ENCODE data around the gene CCNL2. TPM values are rescaled to one million over a fixed set of nuclear protein-coding genes. Genes with fewer than 3 reads are reported as not detected.
"Not testable (repeated sequence)": the region's sequence is repeated elsewhere in the genome, so short reads cannot be mapped to it uniquely, and the experiment has no call there.

The CCNL2 gene
- total RNA-seq, 1 donor from 2014 or later: 386 TPM

DNA sequence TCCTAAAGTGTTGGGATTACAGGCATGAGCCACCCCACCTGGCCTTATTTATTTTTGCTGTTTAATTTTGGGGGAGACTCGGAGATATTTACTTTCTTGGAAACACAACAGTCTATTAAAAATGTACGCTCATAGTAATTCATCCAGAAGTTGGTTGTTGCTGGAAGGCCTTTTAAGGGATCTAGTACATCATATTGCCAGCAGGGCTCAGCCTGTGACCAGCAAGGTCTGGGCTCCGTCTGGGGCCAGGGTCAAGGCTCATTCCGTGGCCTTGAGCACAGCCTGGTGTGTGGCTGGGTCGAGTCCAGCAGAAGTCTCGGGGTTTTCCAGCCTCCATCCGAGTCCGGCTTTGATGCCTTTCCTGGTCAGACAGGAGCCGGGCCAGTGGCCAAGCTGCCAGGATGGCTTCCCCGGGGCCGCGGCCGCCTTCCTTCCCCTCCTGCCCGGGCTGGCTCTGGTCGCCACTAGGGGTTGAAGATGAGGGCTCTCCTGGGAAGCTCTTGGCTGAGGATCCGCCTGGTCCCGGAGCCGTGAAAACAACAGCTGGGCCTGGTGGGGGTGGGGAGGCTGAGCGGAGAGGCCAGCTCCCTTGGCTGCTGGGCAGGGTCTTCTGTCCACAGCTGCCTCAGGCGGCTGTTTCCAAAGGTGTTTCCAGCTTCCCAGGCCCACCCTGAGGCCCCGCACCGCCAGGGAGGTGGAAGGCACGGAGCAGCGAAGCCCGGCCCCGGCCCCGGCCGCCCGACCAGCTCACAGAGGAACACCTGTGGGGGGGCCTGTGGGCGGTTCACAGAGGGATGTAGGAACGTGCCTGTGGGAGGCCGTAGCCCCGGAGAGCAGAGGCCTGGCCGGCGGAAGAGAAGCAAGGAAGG lies 31.2 kb upstream of the CCNL2 start:
- H3K36me3 Mint-ChIP-seq (ENCODE audit: insufficient read depth): no peaks in the 10 kb centered on the region
- no peak for DNase-seq (ENCODE audit: low spot score, unreplicated experiment)
- TF ChIP-seq, protein P1, sequence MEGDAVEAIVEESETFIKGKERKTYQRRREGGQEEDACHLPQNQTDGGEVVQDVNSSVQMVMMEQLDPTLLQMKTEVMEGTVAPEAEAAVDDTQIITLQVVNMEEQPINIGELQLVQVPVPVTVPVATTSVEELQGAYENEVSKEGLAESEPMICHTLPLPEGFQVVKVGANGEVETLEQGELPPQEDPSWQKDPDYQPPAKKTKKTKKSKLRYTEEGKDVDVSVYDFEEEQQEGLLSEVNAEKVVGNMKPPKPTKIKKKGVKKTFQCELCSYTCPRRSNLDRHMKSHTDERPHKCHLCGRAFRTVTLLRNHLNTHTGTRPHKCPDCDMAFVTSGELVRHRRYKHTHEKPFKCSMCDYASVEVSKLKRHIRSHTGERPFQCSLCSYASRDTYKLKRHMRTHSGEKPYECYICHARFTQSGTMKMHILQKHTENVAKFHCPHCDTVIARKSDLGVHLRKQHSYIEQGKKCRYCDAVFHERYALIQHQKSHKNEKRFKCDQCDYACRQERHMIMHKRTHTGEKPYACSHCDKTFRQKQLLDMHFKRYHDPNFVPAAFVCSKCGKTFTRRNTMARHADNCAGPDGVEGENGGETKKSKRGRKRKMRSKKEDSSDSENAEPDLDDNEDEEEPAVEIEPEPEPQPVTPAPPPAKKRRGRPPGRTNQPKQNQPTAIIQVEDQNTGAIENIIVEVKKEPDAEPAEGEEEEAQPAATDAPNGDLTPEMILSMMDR (IDR thresholded peaks at IDR 0.05; ENCODE audit: unreplicated experiment): peak; percentile 17
- peak overlapping the region; percentile 59 for H3K27ac Mint-ChIP-seq
- peaks cover 19% of the 10 kb centered on the region for H3K4me1 Mint-ChIP-seq (ENCODE audit: low read depth)
- no peaks in the 10 kb centered on the region for H3K9me3 Mint-ChIP-seq (ENCODE audit: low read depth)
- no peak overlapping the region for H3K4me3 Mint-ChIP-seq (ENCODE audit: low read depth)
- H3K27me3 Mint-ChIP-seq: peaks cover 3% of the 10 kb centered on the region

DNA sequence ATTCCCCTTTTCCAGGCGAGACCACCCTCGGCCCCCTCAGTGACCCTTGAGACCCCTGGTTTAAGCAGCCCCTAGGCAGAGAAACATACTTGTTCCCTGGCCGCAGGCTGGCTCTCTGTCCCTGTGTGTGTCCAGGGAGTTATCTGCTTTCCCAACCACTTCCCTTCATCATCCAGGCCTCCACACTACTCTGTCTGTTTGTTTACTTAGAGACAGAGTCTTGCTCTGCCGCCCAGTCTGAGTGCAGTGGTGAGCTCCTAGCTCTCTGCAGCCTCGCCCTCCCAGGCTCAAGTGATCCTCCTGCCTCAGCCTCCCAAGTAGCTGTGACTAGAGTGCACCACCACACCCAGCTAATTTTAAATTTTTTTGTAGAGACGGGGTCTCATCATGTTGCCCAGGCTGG lies 30.5 kb upstream of the CCNL2 start:
- H3K9me3 Mint-ChIP-seq (ENCODE audit: low read depth): no peaks in the 10 kb centered on the region
- H3K27me3 Mint-ChIP-seq: peaks cover 6% of the 10 kb centered on the region
- H3K36me3 Mint-ChIP-seq (ENCODE audit: insufficient read depth): no peaks in the 10 kb centered on the region
- peaks cover 17% of the 10 kb centered on the region for H3K4me1 Mint-ChIP-seq (ENCODE audit: low read depth)
- TF ChIP-seq, protein P1 (IDR thresholded peaks at IDR 0.05; ENCODE audit: unreplicated experiment): no peak
- no peak overlapping the region for H3K4me3 Mint-ChIP-seq (ENCODE audit: low read depth)
- peak overlapping the region; percentile 59 for H3K27ac Mint-ChIP-seq
- no peak for DNase-seq (ENCODE audit: low spot score, unreplicated experiment)

DNA sequence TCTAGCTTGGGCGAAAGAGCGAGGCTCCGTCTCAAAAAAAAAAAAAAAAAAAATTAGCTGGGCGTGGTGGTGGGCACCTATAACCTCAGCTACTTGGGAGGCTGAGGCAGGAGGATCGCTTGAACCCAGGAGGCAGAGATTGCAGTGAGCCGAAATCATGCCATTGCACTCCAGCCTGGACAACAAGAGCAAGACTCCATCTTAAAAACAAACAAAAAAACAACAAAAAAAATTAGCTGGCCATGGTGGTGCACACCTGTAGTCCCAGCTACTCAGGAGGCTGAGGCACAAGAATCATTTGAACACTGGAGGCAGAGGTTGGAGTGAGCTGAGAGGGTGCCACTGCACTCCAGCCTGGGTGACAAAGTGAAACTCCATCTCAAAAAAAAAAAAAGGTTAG lies 29.8 kb upstream of the CCNL2 start:
- not testable (repeated sequence) for H3K27ac Mint-ChIP-seq; H3K4me3 Mint-ChIP-seq (ENCODE audit: low read depth); H3K9me3 Mint-ChIP-seq (ENCODE audit: low read depth); H3K36me3 Mint-ChIP-seq (ENCODE audit: insufficient read depth); DNase-seq (ENCODE audit: low spot score, unreplicated experiment); H3K27me3 Mint-ChIP-seq
- H3K4me1 Mint-ChIP-seq (ENCODE audit: low read depth): peaks cover 17% of the 10 kb centered on the region

DNA sequence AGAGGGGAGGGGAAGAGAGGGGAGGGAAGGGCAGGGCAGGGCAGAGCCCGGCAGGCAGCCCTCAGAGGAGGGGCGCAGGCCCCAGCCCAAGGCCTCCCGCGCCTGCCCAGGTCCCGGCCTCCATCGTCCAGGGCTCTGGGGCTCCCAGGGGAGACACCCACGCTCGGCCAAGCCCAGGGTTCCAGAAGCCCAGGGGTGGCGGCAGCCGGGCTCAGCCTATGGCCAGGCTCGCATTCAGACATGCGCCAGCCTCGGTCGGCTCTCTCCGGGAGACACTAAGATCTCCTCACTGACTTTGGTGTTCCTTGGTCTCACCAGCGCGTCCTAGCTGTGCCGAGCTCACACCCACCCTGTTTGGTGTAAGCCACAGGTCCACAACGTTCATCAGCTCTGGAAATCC lies 29.0 kb upstream of the CCNL2 start:
- Mint-ChIP-seq H3K4me1 (ENCODE audit: low read depth) (peaks cover 15% of the 10 kb centered on the region), H3K27me3 (peaks cover 6% of the 10 kb centered on the region), H3K9me3 (ENCODE audit: low read depth) (no peaks in the 10 kb centered on the region), H3K36me3 (ENCODE audit: insufficient read depth) (no peaks in the 10 kb centered on the region), H3K4me3 (ENCODE audit: low read depth) (peak overlapping the region; percentile 57), H3K27ac (peak overlapping the region; percentile 73)
- DNase-seq (ENCODE audit: low spot score, unreplicated experiment): no peak
- TF ChIP-seq, protein P1 (IDR thresholded peaks at IDR 0.05; ENCODE audit: unreplicated experiment): no peak

DNA sequence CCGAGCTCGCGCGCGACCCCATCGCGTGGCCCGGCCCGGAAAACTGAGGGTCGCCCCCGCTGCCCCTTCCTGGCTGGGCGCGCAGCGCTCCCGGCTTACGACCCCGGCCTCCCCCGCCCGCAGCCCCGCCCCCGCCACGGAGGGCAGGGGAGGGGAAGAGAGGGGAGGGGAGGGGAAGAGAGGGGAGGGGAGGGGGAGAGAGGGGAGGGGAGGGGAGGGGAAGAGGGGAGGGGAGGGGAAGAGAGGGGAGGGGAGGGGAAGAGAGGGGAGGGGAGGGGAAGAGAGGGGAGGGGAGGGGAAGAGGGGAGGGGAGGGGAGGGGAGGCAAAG lies 28.6 kb upstream of the CCNL2 start:
- no peak for DNase-seq (ENCODE audit: low spot score, unreplicated experiment)
- Mint-ChIP-seq H3K27ac (no peak overlapping the region), H3K9me3 (ENCODE audit: low read depth) (no peaks in the 10 kb centered on the region), H3K4me1 (ENCODE audit: low read depth) (peaks cover 14% of the 10 kb centered on the region), H3K36me3 (ENCODE audit: insufficient read depth) (no peaks in the 10 kb centered on the region), H3K4me3 (ENCODE audit: low read depth) (no peak overlapping the region), H3K27me3 (peaks cover 6% of the 10 kb centered on the region)
- TF ChIP-seq, protein P1 (IDR thresholded peaks at IDR 0.05; ENCODE audit: unreplicated experiment): no peak

Data from progenitor cell of endocrine pancreas (in vitro differentiated cells).